B cell (primary cell): Measurements from ENCODE around the gene SMAD2.

Source experiments
- EZH2 ChIP-seq: IDR thresholded peaks from 2 replicates; pipeline ENCODE4 v1.6.1; 2012; ENCODE audit warnings: borderline replicate concordance, low read depth, mild to moderate bottlenecking, moderate library complexity, low read length; ENCODE audit not compliant: insufficient read depth, poor library complexity, severe bottlenecking
- TF ChIP-seq, protein P1 (sequence below): fragments of 200-600 bp; IDR thresholded peaks from one replicate; pipeline ENCODE4 v1.8.0; 2022; ENCODE audit warnings: antibody characterized with exemption, mild to moderate bottlenecking

DNA sequence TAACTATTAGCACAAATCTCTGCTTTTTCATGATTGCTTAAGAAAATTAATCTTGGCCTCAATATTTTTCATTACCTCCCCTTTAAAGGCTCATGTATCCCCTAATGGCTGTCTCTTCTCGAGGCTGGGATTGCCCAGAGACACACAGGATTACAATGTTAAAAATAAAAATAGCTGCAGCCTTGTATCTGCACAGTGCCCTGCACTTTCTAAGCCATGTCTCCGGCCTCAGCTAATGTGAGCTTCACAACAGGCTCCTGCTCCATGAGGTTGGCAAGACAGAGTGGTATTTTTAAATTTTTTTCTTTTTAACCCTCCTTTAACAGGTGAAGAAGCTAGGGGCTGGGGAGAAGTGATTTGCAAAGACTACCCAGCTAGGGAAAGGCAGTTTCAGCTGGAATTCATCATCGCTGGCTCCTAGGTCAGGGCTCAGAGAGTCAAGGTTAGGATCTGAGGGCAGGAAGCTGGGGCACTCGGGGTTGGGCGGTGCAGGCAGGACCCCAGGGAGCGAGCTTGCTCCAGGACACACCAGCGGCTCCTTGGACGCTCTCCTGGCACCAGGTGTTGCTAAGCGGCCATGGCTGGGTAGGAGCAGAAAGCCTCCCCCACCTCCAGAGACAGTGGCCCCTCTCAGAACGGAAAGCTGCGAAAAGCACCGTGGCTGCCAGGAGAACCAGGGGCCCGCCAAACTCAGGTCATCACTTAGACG is 135.6 kb downstream of the SMAD2 start:
- TF ChIP-seq, protein P1, sequence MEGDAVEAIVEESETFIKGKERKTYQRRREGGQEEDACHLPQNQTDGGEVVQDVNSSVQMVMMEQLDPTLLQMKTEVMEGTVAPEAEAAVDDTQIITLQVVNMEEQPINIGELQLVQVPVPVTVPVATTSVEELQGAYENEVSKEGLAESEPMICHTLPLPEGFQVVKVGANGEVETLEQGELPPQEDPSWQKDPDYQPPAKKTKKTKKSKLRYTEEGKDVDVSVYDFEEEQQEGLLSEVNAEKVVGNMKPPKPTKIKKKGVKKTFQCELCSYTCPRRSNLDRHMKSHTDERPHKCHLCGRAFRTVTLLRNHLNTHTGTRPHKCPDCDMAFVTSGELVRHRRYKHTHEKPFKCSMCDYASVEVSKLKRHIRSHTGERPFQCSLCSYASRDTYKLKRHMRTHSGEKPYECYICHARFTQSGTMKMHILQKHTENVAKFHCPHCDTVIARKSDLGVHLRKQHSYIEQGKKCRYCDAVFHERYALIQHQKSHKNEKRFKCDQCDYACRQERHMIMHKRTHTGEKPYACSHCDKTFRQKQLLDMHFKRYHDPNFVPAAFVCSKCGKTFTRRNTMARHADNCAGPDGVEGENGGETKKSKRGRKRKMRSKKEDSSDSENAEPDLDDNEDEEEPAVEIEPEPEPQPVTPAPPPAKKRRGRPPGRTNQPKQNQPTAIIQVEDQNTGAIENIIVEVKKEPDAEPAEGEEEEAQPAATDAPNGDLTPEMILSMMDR = no peak
- no peak for TF ChIP-seq EZH2
